ENCODE data around the gene SLC2A4RG. TPM values are rescaled to one million over a fixed set of nuclear protein-coding genes. Genes with fewer than 3 reads are reported as not detected.

Gene SLC2A4RG
- total RNA-seq, 4 donors from 2014 or later = 26.3 to 50.2 (median 47.7) TPM

DNA sequence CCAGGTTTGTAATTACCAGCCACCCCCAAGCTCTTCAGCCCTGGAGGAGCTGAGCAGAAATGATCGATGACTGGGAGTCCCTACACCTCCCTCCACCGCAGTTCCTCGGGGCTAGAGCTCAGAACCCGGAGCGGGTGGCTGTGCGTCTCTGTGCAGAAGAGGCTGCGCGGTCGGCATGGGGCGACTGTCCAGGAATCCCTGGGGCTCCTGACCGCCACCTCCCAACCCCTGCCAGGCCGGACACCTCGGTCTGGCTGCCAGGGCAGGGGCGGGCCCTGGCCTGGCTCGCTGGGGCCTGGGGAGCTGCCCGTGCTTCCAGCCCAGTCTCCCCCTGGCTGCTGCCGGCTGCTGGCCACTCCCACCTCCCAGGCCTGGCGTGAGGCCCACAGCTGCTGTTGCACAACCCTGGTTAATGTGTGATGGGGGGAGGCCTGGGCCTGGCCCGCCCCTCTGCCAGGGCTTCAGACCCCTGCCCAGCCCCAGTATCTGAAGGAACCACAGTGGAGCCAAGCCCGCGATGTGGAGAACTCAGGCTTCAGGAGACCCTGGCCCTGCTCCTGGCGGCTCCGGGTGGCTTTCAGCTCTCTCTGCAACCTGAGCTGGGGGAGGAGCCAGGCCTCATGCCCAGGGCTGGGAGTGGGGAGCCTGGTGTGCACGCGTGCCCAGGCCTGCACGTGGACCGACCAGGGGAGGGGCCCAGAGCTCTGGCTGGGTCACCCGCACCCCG is 1.2 kb downstream of the SLC2A4RG start:
- H3K36me3 ChIP-seq = no peaks in the 10 kb centered on the region
- DNase-seq = peak; percentile 93
- H3K4me1 ChIP-seq = peaks cover 38 to 52% (median 46%) of the 10 kb centered on the region in 4 donors
- no peaks in the 10 kb centered on the region for H3K9me3 ChIP-seq
- no peaks in the 10 kb centered on the region for H3K27me3 ChIP-seq
- in situ Hi-C loops (cut with MboI; ENCODE audit: low pct_ligation_motif_present in 1 of 4, low pct_unique_long_range_greater_than_20kb in 1 of 4, low sequenced_read_pairs in 3 of 4) (no loop called here), intact Hi-C loops (cut with DNase I; ENCODE audit: low total_unique reads) (no loop called here)
- H3K4me3 ChIP-seq = peak overlapping the region; percentile 9 to 72 (median 53)
- peak overlapping the region; percentile 89 to 98 (median 91) for H3K27ac ChIP-seq
- TF ChIP-seq, protein P1, sequence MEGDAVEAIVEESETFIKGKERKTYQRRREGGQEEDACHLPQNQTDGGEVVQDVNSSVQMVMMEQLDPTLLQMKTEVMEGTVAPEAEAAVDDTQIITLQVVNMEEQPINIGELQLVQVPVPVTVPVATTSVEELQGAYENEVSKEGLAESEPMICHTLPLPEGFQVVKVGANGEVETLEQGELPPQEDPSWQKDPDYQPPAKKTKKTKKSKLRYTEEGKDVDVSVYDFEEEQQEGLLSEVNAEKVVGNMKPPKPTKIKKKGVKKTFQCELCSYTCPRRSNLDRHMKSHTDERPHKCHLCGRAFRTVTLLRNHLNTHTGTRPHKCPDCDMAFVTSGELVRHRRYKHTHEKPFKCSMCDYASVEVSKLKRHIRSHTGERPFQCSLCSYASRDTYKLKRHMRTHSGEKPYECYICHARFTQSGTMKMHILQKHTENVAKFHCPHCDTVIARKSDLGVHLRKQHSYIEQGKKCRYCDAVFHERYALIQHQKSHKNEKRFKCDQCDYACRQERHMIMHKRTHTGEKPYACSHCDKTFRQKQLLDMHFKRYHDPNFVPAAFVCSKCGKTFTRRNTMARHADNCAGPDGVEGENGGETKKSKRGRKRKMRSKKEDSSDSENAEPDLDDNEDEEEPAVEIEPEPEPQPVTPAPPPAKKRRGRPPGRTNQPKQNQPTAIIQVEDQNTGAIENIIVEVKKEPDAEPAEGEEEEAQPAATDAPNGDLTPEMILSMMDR (IDR thresholded peaks at IDR 0.05) = peak in 2 of 5 experiments; percentile 7 to 31
- TF ChIP-seq EP300 (IDR thresholded peaks at IDR 0.05; ENCODE audit: low read depth) (no peak), POLR2AphosphoS5 (IDR thresholded peaks at IDR 0.05) (peak; percentile 65 to 75 (median 67)), POLR2A (IDR thresholded peaks at IDR 0.05) (peak; percentile 54)
- 4% methylated on average over 5 of the region's 29 CpGs; no CpG with 5 or more reads in 1 of the 2 donors for WGBS, 2 donors (ENCODE audit: low coverage in 1 of 2)

DNA sequence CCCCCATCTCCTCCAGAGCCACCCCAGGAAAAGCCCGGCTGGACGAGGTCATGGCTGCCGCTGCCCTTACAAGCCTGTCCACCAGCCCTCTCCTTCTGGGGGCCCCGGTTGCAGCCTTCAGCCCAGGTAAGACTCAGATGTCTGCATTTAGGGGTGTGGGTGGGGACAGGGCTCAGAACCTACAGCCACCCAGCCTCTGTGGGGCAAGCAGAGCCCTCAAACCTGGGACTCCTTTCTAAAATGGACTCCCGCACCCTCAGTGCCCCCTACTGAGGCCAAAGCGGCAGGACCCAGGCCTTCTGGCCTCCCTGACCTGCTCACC is 1.7 kb downstream of the SLC2A4RG start:
- peak overlapping the region in 2 of 4 donors; percentile 63 to 72 for H3K4me3 ChIP-seq
- peak overlapping the region; percentile 89 to 98 (median 91) for H3K27ac ChIP-seq
- no peak for DNase-seq
- in situ Hi-C loops (cut with MboI; ENCODE audit: low pct_ligation_motif_present in 1 of 4, low pct_unique_long_range_greater_than_20kb in 1 of 4, low sequenced_read_pairs in 3 of 4) (no loop called here), intact Hi-C loops (cut with DNase I; ENCODE audit: low total_unique reads) (no loop called here)
- H3K4me1 ChIP-seq = peaks cover 33 to 47% (median 43%) of the 10 kb centered on the region in 4 donors
- H3K36me3 ChIP-seq = no peaks in the 10 kb centered on the region
- TF ChIP-seq EP300 (IDR thresholded peaks at IDR 0.05; ENCODE audit: low read depth) (no peak), POLR2A (IDR thresholded peaks at IDR 0.05) (no peak), POLR2AphosphoS5 (IDR thresholded peaks at IDR 0.05) (no peak)
- TF ChIP-seq, protein P1 (IDR thresholded peaks at IDR 0.05) = no peak
- 64% methylated on average over 3 of the region's 6 CpGs; no CpG with 5 or more reads in 1 of the 2 donors for WGBS, 2 donors (ENCODE audit: low coverage in 1 of 2)
- H3K27me3 ChIP-seq = no peaks in the 10 kb centered on the region
- no peaks in the 10 kb centered on the region for H3K9me3 ChIP-seq

DNA sequence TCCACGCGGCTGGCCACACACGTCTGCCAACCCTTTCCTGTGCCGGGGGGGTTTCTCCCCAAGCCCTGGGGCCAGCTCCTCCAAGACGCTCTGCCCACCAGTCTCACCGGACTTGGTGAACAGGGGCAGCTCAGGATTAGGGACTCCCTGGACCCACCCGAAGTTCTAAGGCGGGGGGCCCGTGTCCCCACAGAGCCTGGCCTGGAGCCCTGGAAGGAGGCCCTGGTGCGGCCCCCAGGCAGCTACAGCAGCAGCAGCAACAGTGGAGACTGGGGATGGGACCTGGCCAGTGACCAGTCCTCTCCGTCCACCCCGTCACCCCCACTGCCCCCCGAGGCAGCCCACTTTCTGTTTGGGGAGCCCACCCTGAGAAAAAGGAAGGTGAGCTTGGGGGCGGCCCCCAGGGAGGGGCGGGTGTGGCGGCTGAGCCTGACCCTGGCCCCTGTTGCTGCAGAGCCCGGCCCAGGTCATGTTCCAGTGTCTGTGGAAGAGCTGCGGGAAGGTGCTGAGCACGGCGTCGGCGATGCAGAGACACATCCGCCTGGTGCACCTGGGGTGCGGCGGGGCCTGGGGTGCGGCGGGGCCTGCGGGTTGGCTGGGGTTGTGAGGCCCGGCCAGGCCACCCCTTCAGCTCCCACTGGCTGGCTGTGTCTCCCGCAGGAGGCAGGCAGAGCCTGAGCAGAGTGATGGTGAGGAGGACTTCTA is 2.3 kb downstream of the SLC2A4RG start:
- 81% methylated on average over 26 of the region's 30 CpGs; no CpG with 5 or more reads in 1 of the 2 donors for WGBS, 2 donors (ENCODE audit: low coverage in 1 of 2)
- H3K4me3 ChIP-seq = no peak overlapping the region
- no peaks in the 10 kb centered on the region for H3K9me3 ChIP-seq
- H3K27ac ChIP-seq = peak overlapping the region; percentile 89 to 98 (median 91)
- no peak for TF ChIP-seq POLR2AphosphoS5 (IDR thresholded peaks at IDR 0.05)
- no peak for TF ChIP-seq EP300 (IDR thresholded peaks at IDR 0.05; ENCODE audit: low read depth)
- TF ChIP-seq POLR2A (IDR thresholded peaks at IDR 0.05) = no peak
- TF ChIP-seq, protein P1 (IDR thresholded peaks at IDR 0.05) = no peak
- no peaks in the 10 kb centered on the region for H3K36me3 ChIP-seq
- DNase-seq = no peak
- in situ Hi-C loops (cut with MboI; ENCODE audit: low pct_ligation_motif_present in 1 of 4, low pct_unique_long_range_greater_than_20kb in 1 of 4, low sequenced_read_pairs in 3 of 4) (no loop called here), intact Hi-C loops (cut with DNase I; ENCODE audit: low total_unique reads) (no loop called here)
- no peaks in the 10 kb centered on the region for H3K27me3 ChIP-seq
- peaks cover 33 to 42% (median 38%) of the 10 kb centered on the region in 4 donors for H3K4me1 ChIP-seq

DNA sequence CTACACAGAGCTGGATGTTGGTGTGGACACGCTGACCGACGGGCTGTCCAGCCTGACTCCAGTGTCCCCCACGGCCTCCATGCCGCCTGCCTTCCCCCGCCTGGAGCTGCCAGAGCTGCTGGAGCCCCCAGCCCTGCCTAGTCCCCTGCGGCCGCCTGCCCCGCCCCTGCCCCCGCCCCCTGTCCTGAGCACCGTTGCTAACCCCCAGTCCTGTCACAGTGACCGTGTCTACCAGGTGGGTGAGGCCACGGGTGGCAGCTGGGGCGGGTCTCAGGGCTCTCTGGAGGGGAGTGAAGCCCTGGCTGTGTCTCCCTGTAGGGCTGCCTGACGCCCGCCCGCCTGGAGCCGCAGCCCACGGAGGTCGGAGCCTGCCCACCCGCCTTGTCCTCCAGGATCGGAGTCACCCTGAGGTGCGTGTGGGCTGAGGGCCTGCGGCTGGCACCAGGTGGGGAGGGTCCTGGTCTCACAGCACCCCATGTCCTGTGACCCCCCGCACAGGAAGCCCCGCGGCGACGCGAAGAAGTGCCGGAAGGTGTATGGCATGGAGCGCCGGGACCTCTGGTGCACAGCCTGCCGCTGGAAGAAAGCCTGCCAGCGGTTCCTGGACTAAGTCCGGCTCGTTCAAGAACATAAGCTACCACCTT is 2.9 kb downstream of the SLC2A4RG start:
- in situ Hi-C loops (cut with MboI; ENCODE audit: low pct_ligation_motif_present in 1 of 4, low pct_unique_long_range_greater_than_20kb in 1 of 4, low sequenced_read_pairs in 3 of 4) = no loop called here
- no peaks in the 10 kb centered on the region for H3K9me3 ChIP-seq
- peaks cover 27 to 35% (median 32%) of the 10 kb centered on the region in 4 donors for H3K4me1 ChIP-seq
- H3K27ac ChIP-seq = no peak overlapping the region
- H3K4me3 ChIP-seq = no peak overlapping the region
- no peaks in the 10 kb centered on the region for H3K27me3 ChIP-seq
- WGBS, 2 donors (ENCODE audit: low coverage in 1 of 2) = 85% methylated on average over 24 of the region's 37 CpGs; no CpG with 5 or more reads in 1 of the 2 donors
- TF ChIP-seq, protein P1 (IDR thresholded peaks at IDR 0.05) = no peak
- TF ChIP-seq EP300 (IDR thresholded peaks at IDR 0.05; ENCODE audit: low read depth) = no peak
- TF ChIP-seq POLR2A (IDR thresholded peaks at IDR 0.05) = no peak
- no peak for TF ChIP-seq POLR2AphosphoS5 (IDR thresholded peaks at IDR 0.05)
- no peaks in the 10 kb centered on the region for H3K36me3 ChIP-seq
- no peak for DNase-seq
- intact Hi-C loops (cut with DNase I; ENCODE audit: low total_unique reads) = no loop called here
